NAMALWA (cell line): Measurements from ENCODE around the gene TIMM17B.
"Not testable (repeated sequence)": the region's sequence is repeated elsewhere in the genome, so short reads cannot be mapped to it uniquely, and the experiment has no call there.

Source experiments
- DNase-seq: peaks from one replicate; pipeline ENCODE4 v3.0.0-alpha.2; 2015; ENCODE audit warnings: low spot score

The TIMM17B gene

GRCh38 chrX:48893556-48894348 lies 3.8 kb downstream of the TIMM17B start:
- DNase-seq, result no peak

DNA sequence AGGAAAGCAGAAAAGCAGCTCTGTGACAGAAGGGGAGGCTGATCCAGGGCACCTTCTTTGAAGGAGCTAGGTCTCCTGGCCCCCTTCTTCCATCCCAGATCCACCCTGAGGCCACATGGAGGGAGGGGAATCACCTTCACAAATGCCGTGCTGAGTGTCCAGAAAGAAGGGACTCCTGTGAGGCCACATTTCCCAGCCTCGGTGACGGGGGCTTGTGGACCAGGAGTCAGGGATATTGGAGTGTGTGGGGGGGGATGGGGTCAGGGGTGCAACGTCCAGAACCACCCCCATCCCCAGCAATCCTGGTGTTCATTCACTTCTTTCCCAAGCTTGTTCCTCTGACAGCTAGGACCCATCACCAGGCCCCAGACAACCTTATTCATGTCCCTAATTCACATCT lies 4.7 kb downstream of the TIMM17B start:
- DNase-seq, result no peak

DNA sequence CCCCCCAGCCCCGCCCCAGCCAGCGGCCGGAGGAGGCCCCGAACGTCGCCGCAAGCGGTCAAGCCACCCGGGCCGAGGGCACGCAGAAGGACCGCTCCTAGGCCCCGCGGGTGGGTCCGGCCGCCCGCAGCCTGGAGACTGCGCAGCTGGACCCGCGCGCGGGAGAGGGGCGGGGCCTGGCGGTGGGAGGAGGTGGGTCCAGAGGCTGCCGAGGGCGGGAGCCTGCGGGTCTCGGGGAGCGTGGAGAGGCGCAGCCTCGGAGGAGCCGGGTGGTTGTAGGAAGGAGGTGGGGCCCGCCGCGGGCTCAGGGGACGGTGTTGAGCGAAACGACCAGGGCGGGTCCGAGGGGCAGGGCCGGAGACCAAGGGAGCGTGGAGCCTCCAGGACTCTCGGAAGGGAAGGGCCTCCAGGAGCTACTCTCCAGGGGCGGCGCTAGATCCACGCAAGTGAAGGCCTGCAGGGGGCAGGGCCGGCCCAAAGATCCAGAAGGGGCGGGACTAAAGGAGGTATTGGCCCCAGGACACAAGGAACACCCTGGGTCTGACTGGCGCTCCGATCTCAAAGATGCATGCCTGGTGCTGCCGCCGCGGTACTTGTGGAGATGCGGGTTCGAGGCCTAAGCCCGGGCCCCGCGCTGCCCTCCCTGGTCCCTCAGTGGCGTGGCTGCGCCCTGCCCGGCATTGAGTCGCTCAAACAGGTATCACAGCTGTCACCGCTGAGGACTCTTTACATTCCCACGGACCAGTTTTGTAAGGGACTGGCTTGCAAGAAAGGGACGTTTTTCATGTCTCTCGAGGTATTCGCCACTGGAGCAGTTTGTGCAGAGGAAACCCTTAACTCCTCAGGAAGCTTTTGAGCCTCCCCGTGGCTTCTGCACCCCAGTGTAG lies 5.9 kb downstream of the TIMM17B start:
- peak; percentile 72 for DNase-seq

DNA sequence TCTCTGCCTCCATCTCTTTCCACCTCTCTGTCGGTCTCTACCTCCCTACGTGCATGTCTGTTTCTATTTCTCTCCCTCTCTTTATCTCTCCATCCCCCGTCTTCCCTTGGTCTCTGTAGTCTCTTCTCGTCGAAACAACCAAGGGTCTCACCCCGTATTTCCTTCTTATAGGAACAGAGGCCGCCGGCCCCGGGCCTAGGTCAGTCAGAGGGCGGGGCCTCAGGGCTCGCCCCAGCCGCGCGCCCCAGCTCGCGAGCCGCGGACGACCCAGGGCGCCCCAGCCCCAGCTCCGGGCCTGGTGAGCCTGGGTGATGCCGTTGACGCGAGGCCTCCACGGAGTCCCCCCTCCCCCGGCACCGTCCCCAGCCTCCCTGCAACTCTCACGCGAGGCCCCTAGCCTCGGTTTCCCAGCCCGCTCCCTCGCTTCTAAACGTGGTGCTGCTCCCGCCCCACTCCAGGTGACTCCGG lies 6.6 kb downstream of the TIMM17B start:
- no peak for DNase-seq

GRCh38 chrX:48890296-48890925 lies 7.2 kb downstream of the TIMM17B start:
- DNase-seq, result no peak

GRCh38 chrX:48886586-48886985 lies 11.0 kb downstream of the TIMM17B start:
- DNase-seq, result not testable (repeated sequence)

GRCh38 chrX:48883729-48884128 lies 13.8 kb downstream of the TIMM17B start:
- no peak for DNase-seq

DNA sequence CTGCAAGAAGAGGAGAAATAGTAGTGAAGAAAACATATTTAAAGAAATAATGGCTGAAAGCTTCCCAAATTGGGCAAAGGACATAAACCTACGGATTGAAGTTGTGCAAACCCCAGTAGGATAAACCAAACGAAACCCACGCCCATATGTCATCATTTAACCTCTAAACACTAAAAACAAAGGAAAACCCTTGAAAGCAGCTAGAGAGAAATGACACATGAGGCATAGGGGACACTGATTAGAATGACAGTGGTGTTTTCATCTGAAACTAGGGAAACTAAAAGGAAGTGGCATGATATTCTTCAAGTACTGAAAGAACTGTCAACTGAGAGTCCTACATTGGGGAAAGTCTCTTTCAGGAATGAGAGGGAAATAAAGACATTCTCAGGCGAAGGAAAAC lies 20.6 kb downstream of the TIMM17B start:
- DNase-seq, result not testable (repeated sequence)

GRCh38 chrX:48872017-48872416 lies 25.6 kb downstream of the TIMM17B start:
- DNase-seq, result not testable (repeated sequence)

DNA sequence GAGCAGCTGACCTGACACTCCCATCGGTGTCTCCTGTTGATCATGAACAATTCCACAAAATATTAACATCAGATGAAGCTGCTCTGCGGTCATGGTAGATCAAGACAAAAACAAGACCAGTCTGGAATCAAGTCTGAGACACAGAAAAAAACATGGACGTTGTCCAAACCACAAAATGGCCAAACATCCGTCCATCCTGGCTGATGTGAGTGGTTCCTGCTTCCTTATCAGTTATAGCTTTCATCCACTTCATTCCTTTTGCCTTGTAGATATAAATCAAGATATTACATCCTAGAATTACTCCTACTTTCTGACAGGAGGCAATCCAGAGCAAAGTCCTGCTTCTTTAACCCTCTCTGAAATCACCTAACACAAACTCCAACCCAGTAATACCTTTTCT lies 33.4 kb downstream of the TIMM17B start:
- DNase-seq, result no peak

DNA sequence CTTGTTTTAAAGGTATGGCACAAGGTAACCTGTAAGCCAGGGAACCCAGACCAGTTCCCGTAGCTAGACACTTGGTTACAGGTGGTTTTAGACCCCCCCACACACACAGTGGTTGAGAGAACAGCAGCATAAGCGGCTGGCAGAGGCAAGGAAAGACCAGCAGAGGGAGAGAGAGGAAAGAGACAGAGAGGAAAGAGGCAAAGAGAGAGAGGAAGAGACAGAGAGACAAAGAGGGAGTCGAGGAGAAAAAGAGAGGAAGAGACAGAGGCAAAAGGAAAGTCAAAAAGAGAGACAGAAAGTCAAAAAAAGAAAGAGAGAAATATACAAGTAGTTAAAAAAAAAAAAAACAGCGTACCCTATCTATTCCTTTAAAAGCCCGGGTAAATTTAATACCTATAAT lies 42.7 kb downstream of the TIMM17B start:
- DNase-seq, result peak; percentile 38

GRCh38 chrX:48854121-48854804 lies 43.3 kb downstream of the TIMM17B start:
- not testable (repeated sequence) for DNase-seq

- DNase-seq, result not testable (repeated sequence)
These were observed 44.1 kb downstream of the TIMM17B start for GRCh38 chrX:48853494-48853893.

- no peak for DNase-seq
These were observed 44.7 kb downstream of the TIMM17B start for GRCh38 chrX:48852857-48853256.

- no peak for DNase-seq
These were observed 48.7 kb downstream of the TIMM17B start for GRCh38 chrX:48848847-48849246.
